Stomach (tissue), 9 donors: ENCODE measurements around the gene TEAD1. TPM values are rescaled to one million over a fixed set of nuclear protein-coding genes. Genes with fewer than 3 reads are reported as not detected.
A peak's percentile ranks its signal among the peaks of the same experiment; 100 is the strongest.

Experiments
- DNase-seq, 2 donors: peaks; one replicate each; pipeline versions ENCODE4 v3.0.0 to v3.0.0-alpha.2; 2013 to 2019
- H3K27ac ChIP-seq, 5 donors: fragments of 200-600 bp in 4 of 5; sonication (generic) in 4 of 5; one replicate each; pipeline ENCODE4 v1.5.1; 2013 to 2019; ENCODE audit warnings: mild to moderate bottlenecking in 1 of 5, moderate library complexity in 1 of 5
- H3K27me3 ChIP-seq, 3 donors: fragments of 200-600 bp; sonication (generic); one replicate each; pipeline ENCODE4 v1.5.1; 2017 to 2019; ENCODE audit warnings: mixed run types in 1 of 3
- H3K36me3 ChIP-seq, 4 donors: fragments of 200-600 bp; sonication (generic); 1 replicate in 3 of 4; 2 replicates in 1 of 4; pipeline ENCODE4 v1.5.1; 2016 to 2019
- H3K4me1 ChIP-seq, 4 donors: fragments of 200-600 bp; sonication (generic); one replicate each; pipeline ENCODE4 v1.5.1; 2016 to 2019
- H3K4me3 ChIP-seq, 4 donors: fragments of 200-600 bp; sonication (generic) in 3 of 4; one replicate each; pipeline ENCODE4 v1.5.1; 2016 to 2019; ENCODE audit warnings: mild to moderate bottlenecking in 1 of 4
- H3K9me3 ChIP-seq, 4 donors: fragments of 200-600 bp; sonication (generic); one replicate each; pipeline ENCODE4 v1.5.1; 2016 to 2019
- CTCF ChIP-seq, 7 experiments: fragments of 450-650 bp in 4 of 7; fragments of 200-600 bp in 3 of 7; sonication (generic) in 3 of 7; IDR thresholded peaks; one replicate each; pipeline ENCODE4 v1.5.1; 2016 to 2019; ENCODE audit warnings: antibody characterized with exemption in 7 of 7, control low read depth in 2 of 7, mild to moderate bottlenecking in 1 of 7
- EP300 ChIP-seq: sonication (generic); formaldehyde crosslinking; IDR thresholded peaks from one replicate; pipeline ENCODE4 v1.6.1; 2017; ENCODE audit warnings: antibody characterized with exemption
- POLR2A ChIP-seq, 4 donors: fragments of 450-650 bp; IDR thresholded peaks; one replicate each; pipeline ENCODE4 v1.6.1; 2016; ENCODE audit warnings: antibody characterized with exemption in 4 of 4, control low read depth in 2 of 4, mild to moderate bottlenecking in 1 of 4, moderate library complexity in 1 of 4
- POLR2AphosphoS5 ChIP-seq, 3 donors: sonication (generic); formaldehyde crosslinking; IDR thresholded peaks; one replicate each; pipeline ENCODE4 v1.6.1; 2016; ENCODE audit warnings: antibody characterized with exemption in 3 of 3
- WGBS, 5 donors: extraction: QIAGEN DNeasy Blood & Tissue Kit in 3 of 5; methylation state at CpG; one replicate each; pipeline versions ENCODE4 v1.1.5 to v1.1.7; 2013 to 2018; 5-methylcytosine and 5-hydroxymethylcytosine counted together
- intact Hi-C: fragments of 100-400 bp; cut with DNase I; formaldehyde crosslinking; loops from one replicate; pipeline ENCODE4 v1.15.1; 2023; ENCODE audit warnings: low total_unique reads
- polyA plus RNA-seq, 3 donors: library from polyadenylated mRNA; stranded (reverse); fragments of 200-250 nt; gene quantifications; one replicate each; pipeline ENCODE4 v1.2.3, GENCODE V29; 2013
- total RNA-seq, 5 donors: library from RNA; depleted of rRNA; stranded (reverse); fragments of >200 nt; gene quantifications; one replicate each; pipeline versions ENCODE4 v1.1.0 to v1.2.3, GENCODE V29; 2014 to 2016
- donor health status: healthy with polysubstance abuse.
- donor health status: Bipolar disorder and iron deficiency.
- donor health status: healthy.

The TEAD1 gene
- total and polyA plus RNA-seq, 8 donors: 4.9 to 133 (median 65.2) TPM

- Histone ChIP-seq H3K36me3 (no peaks in the 10 kb centered on the region), H3K9me3 (no peaks in the 10 kb centered on the region), H3K4me3 (no peak overlapping the region), H3K27ac (no peak overlapping the region), H3K27me3 (peaks cover 0 to 5% (median 0%) of the 10 kb centered on the region in 3 donors), H3K4me1 (peaks cover 0 to 8% (median 3%) of the 10 kb centered on the region in 4 donors)
- WGBS, 5 donors: 78 to 92% (median 84%) methylated on average over 1 of the region's 1 CpG
- DNase-seq: no peak
- intact Hi-C loops: loop anchor here (10.0 kb wide), 1 partner anchor 187 kb away; no protein-coding TSS in a partner anchor
- TF ChIP-seq POLR2A (IDR thresholded peaks at IDR 0.05): no peak
- no peak for TF ChIP-seq CTCF (IDR thresholded peaks at IDR 0.05)
- no peak for TF ChIP-seq EP300
- no peak for TF ChIP-seq POLR2AphosphoS5 (IDR thresholded peaks at IDR 0.05)
Measured at GRCh38 chr11:12968101-12968500, 293.9 kb downstream of the TEAD1 start.

GRCh38 chr11:12968826-12969225 is 294.6 kb downstream of the TEAD1 start:
- WGBS, 5 donors: 87 to 95% (median 91%) methylated on average over 6 of the region's 6 CpGs
- Histone ChIP-seq H3K9me3 (no peaks in the 10 kb centered on the region), H3K27ac (no peak overlapping the region), H3K36me3 (no peaks in the 10 kb centered on the region), H3K27me3 (peaks cover 0 to 2% (median 0%) of the 10 kb centered on the region in 3 donors), H3K4me3 (no peak overlapping the region), H3K4me1 (peaks cover 0 to 15% (median 5%) of the 10 kb centered on the region in 4 donors)
- intact Hi-C loops: loop anchor here (10.0 kb wide), 1 partner anchor 186 kb away; no protein-coding TSS in a partner anchor
- DNase-seq: no peak
- no peak for TF ChIP-seq POLR2AphosphoS5 (IDR thresholded peaks at IDR 0.05)
- TF ChIP-seq CTCF (IDR thresholded peaks at IDR 0.05): no peak
- TF ChIP-seq POLR2A (IDR thresholded peaks at IDR 0.05): no peak
- TF ChIP-seq EP300: no peak

- no peaks in the 10 kb centered on the region for H3K27me3 ChIP-seq
- no peak overlapping the region for H3K27ac ChIP-seq
- intact Hi-C loops: no loop called here
- no peaks in the 10 kb centered on the region for H3K36me3 ChIP-seq
- TF ChIP-seq POLR2A (IDR thresholded peaks at IDR 0.05): no peak
- no peak for TF ChIP-seq EP300
- TF ChIP-seq CTCF (IDR thresholded peaks at IDR 0.05): no peak
- no peak for TF ChIP-seq POLR2AphosphoS5 (IDR thresholded peaks at IDR 0.05)
- peaks cover 0 to 17% (median 5%) of the 10 kb centered on the region in 4 donors for H3K4me1 ChIP-seq
- no peak for DNase-seq
- 71 to 90% (median 85%) methylated on average over 1 of the region's 1 CpG for WGBS, 5 donors
- no peak overlapping the region for H3K4me3 ChIP-seq
- H3K9me3 ChIP-seq: no peaks in the 10 kb centered on the region
Measured at GRCh38 chr11:12971955-12972354, 297.7 kb downstream of the TEAD1 start.

- peaks cover 0 to 17% (median 5%) of the 10 kb centered on the region in 4 donors for H3K4me1 ChIP-seq
- H3K9me3 ChIP-seq: no peaks in the 10 kb centered on the region
- no peak for TF ChIP-seq CTCF (IDR thresholded peaks at IDR 0.05)
- no peak for TF ChIP-seq POLR2AphosphoS5 (IDR thresholded peaks at IDR 0.05)
- TF ChIP-seq EP300: no peak
- TF ChIP-seq POLR2A (IDR thresholded peaks at IDR 0.05): no peak
- H3K27ac ChIP-seq: no peak overlapping the region
- 14 to 63% (median 38%) methylated on average over 1 of the region's 1 CpG for WGBS, 5 donors
- intact Hi-C loops: no loop called here
- H3K4me3 ChIP-seq: no peak overlapping the region
- peak in 1 of 2 donors; percentile 46 for DNase-seq
- no peaks in the 10 kb centered on the region for H3K36me3 ChIP-seq
- no peaks in the 10 kb centered on the region for H3K27me3 ChIP-seq
Measured at GRCh38 chr11:12973528-12974181, 299.4 kb downstream of the TEAD1 start.
